Measurements from ENCODE around the gene UTY.

The UTY gene

DNA sequence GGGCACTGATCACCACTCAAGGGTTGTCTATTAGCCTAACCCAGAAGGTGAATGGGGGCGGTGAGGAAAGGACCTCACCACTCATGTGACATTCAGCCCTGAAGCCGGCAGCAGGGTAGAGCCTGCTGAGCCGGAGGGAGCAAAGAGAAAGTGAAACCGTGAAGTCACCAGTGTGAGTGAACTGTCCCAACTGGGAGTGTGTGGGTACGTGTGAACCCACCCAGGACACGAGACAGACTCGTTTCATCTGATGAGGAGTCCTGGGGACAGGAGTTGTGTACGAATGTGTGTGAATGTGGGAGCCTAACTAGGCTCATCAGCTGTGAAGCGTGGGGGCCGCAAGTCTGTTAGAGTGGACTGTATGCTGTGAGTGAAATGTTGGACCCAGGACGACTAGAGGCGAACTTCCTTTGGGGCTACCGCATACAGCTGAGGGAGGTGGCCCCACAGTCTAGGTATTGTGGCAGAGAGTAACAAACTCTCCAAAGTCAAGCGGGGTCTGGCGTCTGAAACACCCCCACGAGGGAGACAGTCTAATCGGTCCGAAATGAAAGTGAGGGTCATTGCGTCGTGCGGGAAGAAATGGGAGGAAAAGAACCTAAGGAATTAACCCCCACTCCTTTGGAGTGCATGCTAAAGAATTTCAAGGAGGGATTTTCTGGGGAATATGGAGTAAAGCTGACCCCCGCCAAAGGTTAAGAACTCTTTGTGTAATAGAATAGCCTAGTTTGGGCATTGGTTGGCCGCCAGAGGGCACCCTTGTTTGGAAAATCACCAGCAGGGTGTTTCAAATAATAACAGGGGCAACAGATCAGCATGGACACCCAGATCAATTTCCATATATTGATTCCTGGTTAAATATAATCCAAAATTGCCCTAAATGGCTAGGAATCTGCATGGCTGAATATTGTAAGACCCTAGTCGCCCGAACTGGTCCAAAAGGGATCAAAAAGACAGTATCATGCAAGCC lies 43.6 kb downstream of the UTY start:
- H3K27me3 ChIP-seq (replicated peaks in 2 of 5; ENCODE audit: control insufficient read depth in 4 of 5, insufficient read depth in 5 of 5, low read length in 4 of 5), result no peaks in the 10 kb centered on the region
- ChIA-PET CTCF (interaction anchor here (1.4 to 1.9 kb wide), 3 partner anchors 9 to 39 kb away, joined by 3 to 4 read pairs (median 4); no protein-coding TSS in a partner anchor), POLR2A (no interaction called here)
- H3K4me1 ChIP-seq (ENCODE audit: control extremely low read depth in 1 of 4, control insufficient read depth in 4 of 4, insufficient read depth in 4 of 4, low read length in 3 of 4), result peaks cover 0 to 11% (median 0%) of the 10 kb centered on the region in 4 experiments
- peak overlapping the region in 2 of 7 experiments; percentile 52 to 80 for H3K4me3 ChIP-seq (ENCODE audit: control insufficient read depth in 1 of 7, extremely low read depth in 1 of 7, insufficient read depth in 4 of 7, low read depth in 2 of 7, low read length in 6 of 7)
- peaks cover 0 to 6% (median 2%) of the 10 kb centered on the region in 4 experiments for H3K36me3 ChIP-seq (ENCODE audit: control insufficient read depth in 4 of 4, insufficient read depth in 4 of 4, low read length in 3 of 4)
- no peak overlapping the region for H3K27ac ChIP-seq (ENCODE audit: insufficient read depth in 1 of 2, low read depth in 1 of 2, low read length in 2 of 2, poor library complexity in 1 of 2, severe bottlenecking in 2 of 2)
- peak in 1 of 3 donors; percentile 38 for DNase-seq
- H3K9me3 ChIP-seq (ENCODE audit: control extremely low read depth in 1 of 5, control insufficient read depth in 4 of 5, insufficient read depth in 2 of 5, low read depth in 1 of 5, low read length in 4 of 5), result peaks cover 0 to 5% (median 0%) of the 10 kb centered on the region in 5 experiments
- WGBS (ENCODE audit: insufficient coverage), result no CpG with 5 or more reads among the region's 25 CpGs

DNA sequence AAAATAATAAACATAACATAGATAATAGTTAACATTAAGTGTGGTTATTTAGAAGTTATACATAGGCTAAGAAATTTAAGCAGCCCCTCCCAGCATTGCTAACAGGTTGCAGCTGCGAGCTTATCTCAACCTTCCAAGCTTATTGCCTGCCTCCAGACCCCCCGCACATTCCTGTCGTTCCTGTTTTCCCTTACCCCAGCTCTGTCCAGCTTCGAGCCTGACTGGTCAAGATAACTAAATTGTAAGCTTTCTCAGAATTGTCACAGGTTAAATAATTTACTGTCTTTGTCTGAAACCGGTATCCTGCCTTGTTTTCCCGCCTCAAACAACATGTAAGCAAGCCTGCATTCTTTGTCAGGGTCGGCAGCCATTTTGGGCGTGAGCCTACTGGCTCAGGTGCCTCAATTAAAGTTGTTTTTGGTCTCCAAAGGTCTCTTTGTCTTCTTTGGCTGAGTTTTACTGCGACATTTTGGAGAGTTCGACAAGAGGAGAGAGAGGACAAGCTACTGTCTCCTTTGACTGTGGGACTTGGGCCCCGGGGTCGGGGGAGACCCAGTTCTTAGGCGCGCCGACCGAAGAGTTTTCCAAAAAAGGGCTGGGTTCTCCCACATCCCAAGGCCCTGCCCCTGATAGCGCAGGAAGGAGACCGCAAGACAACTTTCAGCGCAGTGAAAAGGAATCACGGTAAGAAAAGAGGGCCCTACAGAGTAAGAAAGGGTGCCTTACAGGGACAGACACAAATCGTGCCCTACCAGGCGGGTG lies 44.4 kb downstream of the UTY start:
- H3K27ac ChIP-seq (ENCODE audit: insufficient read depth in 1 of 2, low read depth in 1 of 2, low read length in 2 of 2, poor library complexity in 1 of 2, severe bottlenecking in 2 of 2), result no peak overlapping the region
- H3K27me3 ChIP-seq (replicated peaks in 2 of 5; ENCODE audit: control insufficient read depth in 4 of 5, insufficient read depth in 5 of 5, low read length in 4 of 5), result no peaks in the 10 kb centered on the region
- H3K4me1 ChIP-seq (ENCODE audit: control extremely low read depth in 1 of 4, control insufficient read depth in 4 of 4, insufficient read depth in 4 of 4, low read length in 3 of 4), result peaks cover 0 to 11% (median 0%) of the 10 kb centered on the region in 4 experiments
- H3K36me3 ChIP-seq (ENCODE audit: control insufficient read depth in 4 of 4, insufficient read depth in 4 of 4, low read length in 3 of 4), result peaks cover 0 to 6% (median 2%) of the 10 kb centered on the region in 4 experiments
- ChIA-PET CTCF (no interaction called here), POLR2A (no interaction called here)
- DNase-seq, result no peak
- peak overlapping the region in 1 of 7 experiments; percentile 80 for H3K4me3 ChIP-seq (ENCODE audit: control insufficient read depth in 1 of 7, extremely low read depth in 1 of 7, insufficient read depth in 4 of 7, low read depth in 2 of 7, low read length in 6 of 7)
- peaks cover 0 to 9% (median 0%) of the 10 kb centered on the region in 5 experiments for H3K9me3 ChIP-seq (ENCODE audit: control extremely low read depth in 1 of 5, control insufficient read depth in 4 of 5, insufficient read depth in 2 of 5, low read depth in 1 of 5, low read length in 4 of 5)
- no CpG with 5 or more reads among the region's 22 CpGs for WGBS (ENCODE audit: insufficient coverage)

DNA sequence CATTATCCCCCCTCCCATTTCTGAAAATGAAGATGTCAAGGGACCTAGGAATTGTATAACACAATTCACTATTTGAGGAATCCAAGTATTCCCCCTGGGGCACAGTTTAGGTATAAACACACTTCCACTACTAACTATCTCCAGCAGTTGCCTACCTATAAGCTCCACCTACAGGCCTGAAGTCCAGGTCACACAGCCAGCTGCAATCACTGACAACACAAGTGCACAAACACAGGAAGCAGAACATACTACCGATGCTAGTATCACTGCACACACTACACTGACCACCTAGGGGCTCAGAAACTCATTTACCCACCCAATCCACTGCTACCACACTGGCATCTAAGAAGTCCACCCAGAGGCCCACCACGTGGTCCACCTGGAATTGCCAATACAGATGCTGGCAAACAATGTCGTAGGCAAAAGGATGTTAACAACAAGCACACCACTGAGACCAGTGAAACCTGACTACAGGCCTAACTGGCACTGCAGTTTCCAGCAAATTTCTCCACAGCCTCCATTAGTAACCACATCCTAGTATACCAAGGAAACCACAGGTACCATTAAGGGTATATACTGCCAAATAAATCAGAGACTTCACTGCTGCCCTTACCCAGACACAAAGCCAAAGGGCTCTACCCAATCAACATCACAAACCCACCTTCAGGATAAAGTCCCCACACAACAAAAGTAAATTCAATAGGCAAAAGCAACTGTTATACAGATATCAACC lies 47.4 kb downstream of the UTY start:
- WGBS (ENCODE audit: insufficient coverage), result no CpG with 5 or more reads among the region's 3 CpGs
- no peak overlapping the region for H3K4me3 ChIP-seq (ENCODE audit: control insufficient read depth in 1 of 7, extremely low read depth in 1 of 7, insufficient read depth in 4 of 7, low read depth in 2 of 7, low read length in 6 of 7)
- H3K4me1 ChIP-seq (ENCODE audit: control extremely low read depth in 1 of 4, control insufficient read depth in 4 of 4, insufficient read depth in 4 of 4, low read length in 3 of 4), result peaks cover 0 to 11% (median 0%) of the 10 kb centered on the region in 4 experiments
- no peak overlapping the region for H3K27ac ChIP-seq (ENCODE audit: insufficient read depth in 1 of 2, low read depth in 1 of 2, low read length in 2 of 2, poor library complexity in 1 of 2, severe bottlenecking in 2 of 2)
- ChIA-PET POLR2A (no interaction called here), CTCF (no interaction called here)
- H3K36me3 ChIP-seq (ENCODE audit: control insufficient read depth in 4 of 4, insufficient read depth in 4 of 4, low read length in 3 of 4), result peaks cover 0 to 24% (median 0%) of the 10 kb centered on the region in 4 experiments
- H3K9me3 ChIP-seq (ENCODE audit: control extremely low read depth in 1 of 5, control insufficient read depth in 4 of 5, insufficient read depth in 2 of 5, low read depth in 1 of 5, low read length in 4 of 5), result peaks cover 0 to 29% (median 0%) of the 10 kb centered on the region in 5 experiments
- no peaks in the 10 kb centered on the region for H3K27me3 ChIP-seq (replicated peaks in 2 of 5; ENCODE audit: control insufficient read depth in 4 of 5, insufficient read depth in 5 of 5, low read length in 4 of 5)
- DNase-seq, result no peak

DNA sequence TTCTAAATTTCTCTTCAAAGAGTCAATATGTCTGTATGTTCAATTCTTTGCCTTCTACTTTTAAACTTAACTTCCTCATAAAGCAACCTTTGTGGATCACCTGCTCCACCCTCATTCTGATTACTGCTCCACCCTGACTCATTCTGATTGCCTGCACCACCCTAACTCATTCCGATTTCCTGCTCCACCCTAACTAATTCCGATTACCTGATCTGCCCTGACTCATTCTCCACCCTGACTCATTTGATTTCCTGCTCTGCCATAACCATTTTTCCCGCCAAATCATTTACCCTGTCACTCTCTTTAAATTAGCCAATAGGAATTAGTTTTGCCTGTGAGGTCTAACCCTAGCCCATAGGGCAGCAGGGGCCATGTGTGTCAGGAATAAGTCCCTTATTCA lies 50.3 kb downstream of the UTY start:
- WGBS (ENCODE audit: insufficient coverage), result no CpG with 5 or more reads among the region's 3 CpGs
- no peaks in the 10 kb centered on the region for H3K27me3 ChIP-seq (replicated peaks in 2 of 5; ENCODE audit: control insufficient read depth in 4 of 5, insufficient read depth in 5 of 5, low read length in 4 of 5)
- ChIA-PET CTCF (no interaction called here), POLR2A (no interaction called here)
- DNase-seq, result no peak
- peaks cover 0 to 36% (median 0%) of the 10 kb centered on the region in 5 experiments for H3K9me3 ChIP-seq (ENCODE audit: control extremely low read depth in 1 of 5, control insufficient read depth in 4 of 5, insufficient read depth in 2 of 5, low read depth in 1 of 5, low read length in 4 of 5)
- no peak overlapping the region for H3K27ac ChIP-seq (ENCODE audit: insufficient read depth in 1 of 2, low read depth in 1 of 2, low read length in 2 of 2, poor library complexity in 1 of 2, severe bottlenecking in 2 of 2)
- no peak overlapping the region for H3K4me3 ChIP-seq (ENCODE audit: control insufficient read depth in 1 of 7, extremely low read depth in 1 of 7, insufficient read depth in 4 of 7, low read depth in 2 of 7, low read length in 6 of 7)
- peaks cover 0 to 2% (median 0%) of the 10 kb centered on the region in 4 experiments for H3K4me1 ChIP-seq (ENCODE audit: control extremely low read depth in 1 of 4, control insufficient read depth in 4 of 4, insufficient read depth in 4 of 4, low read length in 3 of 4)
- peaks cover 0 to 20% (median 0%) of the 10 kb centered on the region in 4 experiments for H3K36me3 ChIP-seq (ENCODE audit: control insufficient read depth in 4 of 4, insufficient read depth in 4 of 4, low read length in 3 of 4)

DNA sequence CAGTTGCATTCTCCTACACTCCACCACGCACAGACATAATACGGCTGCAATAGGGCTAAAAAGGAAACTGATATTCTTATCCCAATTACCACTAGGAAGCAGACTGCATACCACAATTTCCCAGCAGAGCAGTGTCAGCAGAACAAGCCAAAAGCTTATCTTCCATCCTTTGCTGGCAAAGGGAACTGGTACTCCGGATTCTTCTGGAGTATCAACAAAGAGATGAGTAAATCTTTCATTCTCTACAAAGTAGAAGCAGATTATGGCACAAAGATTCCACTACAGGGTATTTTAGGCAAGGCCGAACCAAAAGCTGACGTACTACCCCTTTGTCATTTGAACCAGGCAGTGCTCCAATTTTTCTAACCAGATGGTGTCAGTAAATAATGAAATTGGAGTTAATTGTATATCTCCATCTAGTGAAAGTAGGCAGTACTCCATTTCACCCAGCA lies 56.5 kb downstream of the UTY start:
- H3K4me3 ChIP-seq (ENCODE audit: control insufficient read depth in 1 of 7, extremely low read depth in 1 of 7, insufficient read depth in 4 of 7, low read depth in 2 of 7, low read length in 6 of 7), result peak overlapping the region in 1 of 7 experiments; percentile 63
- WGBS (ENCODE audit: insufficient coverage), result no CpG with 5 or more reads among the region's 5 CpGs
- peaks cover 0 to 6% (median 0%) of the 10 kb centered on the region in 4 experiments for H3K36me3 ChIP-seq (ENCODE audit: control insufficient read depth in 4 of 4, insufficient read depth in 4 of 4, low read length in 3 of 4)
- peaks cover 0 to 14% (median 0%) of the 10 kb centered on the region in 5 experiments for H3K9me3 ChIP-seq (ENCODE audit: control extremely low read depth in 1 of 5, control insufficient read depth in 4 of 5, insufficient read depth in 2 of 5, low read depth in 1 of 5, low read length in 4 of 5)
- DNase-seq, result peak in 1 of 3 donors; percentile 56
- POLR2A ChIA-PET, result no interaction called here
- no peak overlapping the region for H3K27ac ChIP-seq (ENCODE audit: insufficient read depth in 1 of 2, low read depth in 1 of 2, low read length in 2 of 2, poor library complexity in 1 of 2, severe bottlenecking in 2 of 2)
- no peaks in the 10 kb centered on the region for H3K27me3 ChIP-seq (replicated peaks in 2 of 5; ENCODE audit: control insufficient read depth in 4 of 5, insufficient read depth in 5 of 5, low read length in 4 of 5)
- CTCF ChIA-PET, result no interaction called here
- H3K4me1 ChIP-seq (ENCODE audit: control extremely low read depth in 1 of 4, control insufficient read depth in 4 of 4, insufficient read depth in 4 of 4, low read length in 3 of 4), result peaks cover 0 to 21% (median 0%) of the 10 kb centered on the region in 4 experiments

DNA sequence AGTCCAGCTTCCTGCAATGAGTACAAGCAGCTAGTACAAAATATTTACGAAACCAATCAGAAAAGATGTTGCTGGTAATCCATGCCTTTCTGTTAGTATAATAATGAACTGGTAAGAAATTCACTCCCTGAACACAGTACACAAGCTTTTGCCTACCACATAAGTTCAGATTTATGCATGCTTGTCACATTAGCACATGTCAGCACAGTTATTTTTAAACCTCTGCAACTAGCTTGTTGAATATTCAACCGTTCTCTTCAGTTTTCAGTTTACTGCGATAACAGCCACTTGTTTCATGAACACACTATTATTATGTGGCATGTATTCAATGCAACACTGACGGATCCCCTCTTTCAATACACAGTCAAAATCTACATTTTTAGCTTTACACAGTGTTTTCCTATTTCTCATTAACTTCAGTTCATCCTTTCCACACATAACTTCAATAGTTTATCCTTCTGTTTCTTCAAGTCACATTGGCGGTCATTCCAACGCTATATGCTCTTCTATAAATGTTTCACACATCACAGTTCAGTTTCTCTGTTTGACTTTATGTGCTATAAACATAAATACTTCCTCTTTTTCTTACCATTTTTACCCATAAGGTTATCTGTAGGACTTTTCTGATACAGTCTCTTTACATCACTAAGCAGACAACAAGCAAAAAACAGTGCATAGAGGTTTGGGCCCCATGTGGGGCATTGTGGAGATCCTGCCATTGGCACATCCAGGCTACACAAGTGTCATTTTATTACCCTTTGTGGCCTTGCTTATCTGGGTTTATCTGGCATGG lies 62.8 kb downstream of the UTY start:
- ChIA-PET POLR2A (no interaction called here), CTCF (no interaction called here)
- no peak overlapping the region for H3K4me3 ChIP-seq (ENCODE audit: control insufficient read depth in 1 of 7, extremely low read depth in 1 of 7, insufficient read depth in 4 of 7, low read depth in 2 of 7, low read length in 6 of 7)
- no peak for DNase-seq
- WGBS (ENCODE audit: insufficient coverage), result no CpG with 5 or more reads among the region's 6 CpGs
- H3K27ac ChIP-seq (ENCODE audit: insufficient read depth in 1 of 2, low read depth in 1 of 2, low read length in 2 of 2, poor library complexity in 1 of 2, severe bottlenecking in 2 of 2), result no peak overlapping the region
- no peaks in the 10 kb centered on the region for H3K9me3 ChIP-seq (ENCODE audit: control extremely low read depth in 1 of 5, control insufficient read depth in 4 of 5, insufficient read depth in 2 of 5, low read depth in 1 of 5, low read length in 4 of 5)
- H3K27me3 ChIP-seq (replicated peaks in 2 of 5; ENCODE audit: control insufficient read depth in 4 of 5, insufficient read depth in 5 of 5, low read length in 4 of 5), result no peaks in the 10 kb centered on the region
- H3K36me3 ChIP-seq (ENCODE audit: control insufficient read depth in 4 of 4, insufficient read depth in 4 of 4, low read length in 3 of 4), result peaks cover 0 to 8% (median 0%) of the 10 kb centered on the region in 4 experiments
- H3K4me1 ChIP-seq (ENCODE audit: control extremely low read depth in 1 of 4, control insufficient read depth in 4 of 4, insufficient read depth in 4 of 4, low read length in 3 of 4), result peaks cover 0 to 2% (median 0%) of the 10 kb centered on the region in 4 experiments

All from common myeloid progenitor, CD34-positive (primary cell).